NCI-H748 (cell line): ENCODE results near the gene SPATA17.
"Not testable (repeated sequence)": the region's sequence is repeated elsewhere in the genome, so short reads cannot be mapped to it uniquely, and the experiment has no call there.

ENCODE experiments used
- DNase-seq: peaks from one replicate; lab custom pipeline; 2025; ENCODE audit not compliant: unreplicated experiment; lab: John Stamatoyannopoulos, UW

The SPATA17 gene, protein sequence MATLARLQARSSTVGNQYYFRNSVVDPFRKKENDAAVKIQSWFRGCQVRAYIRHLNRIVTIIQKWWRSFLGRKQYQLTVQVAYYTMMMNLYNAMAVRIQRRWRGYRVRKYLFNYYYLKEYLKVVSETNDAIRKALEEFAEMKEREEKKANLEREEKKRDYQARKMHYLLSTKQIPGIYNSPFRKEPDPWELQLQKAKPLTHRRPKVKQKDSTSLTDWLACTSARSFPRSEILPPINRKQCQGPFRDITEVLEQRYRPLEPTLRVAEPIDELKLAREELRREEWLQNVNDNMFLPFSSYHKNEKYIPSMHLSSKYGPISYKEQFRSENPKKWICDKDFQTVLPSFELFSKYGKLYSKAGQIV

DNA sequence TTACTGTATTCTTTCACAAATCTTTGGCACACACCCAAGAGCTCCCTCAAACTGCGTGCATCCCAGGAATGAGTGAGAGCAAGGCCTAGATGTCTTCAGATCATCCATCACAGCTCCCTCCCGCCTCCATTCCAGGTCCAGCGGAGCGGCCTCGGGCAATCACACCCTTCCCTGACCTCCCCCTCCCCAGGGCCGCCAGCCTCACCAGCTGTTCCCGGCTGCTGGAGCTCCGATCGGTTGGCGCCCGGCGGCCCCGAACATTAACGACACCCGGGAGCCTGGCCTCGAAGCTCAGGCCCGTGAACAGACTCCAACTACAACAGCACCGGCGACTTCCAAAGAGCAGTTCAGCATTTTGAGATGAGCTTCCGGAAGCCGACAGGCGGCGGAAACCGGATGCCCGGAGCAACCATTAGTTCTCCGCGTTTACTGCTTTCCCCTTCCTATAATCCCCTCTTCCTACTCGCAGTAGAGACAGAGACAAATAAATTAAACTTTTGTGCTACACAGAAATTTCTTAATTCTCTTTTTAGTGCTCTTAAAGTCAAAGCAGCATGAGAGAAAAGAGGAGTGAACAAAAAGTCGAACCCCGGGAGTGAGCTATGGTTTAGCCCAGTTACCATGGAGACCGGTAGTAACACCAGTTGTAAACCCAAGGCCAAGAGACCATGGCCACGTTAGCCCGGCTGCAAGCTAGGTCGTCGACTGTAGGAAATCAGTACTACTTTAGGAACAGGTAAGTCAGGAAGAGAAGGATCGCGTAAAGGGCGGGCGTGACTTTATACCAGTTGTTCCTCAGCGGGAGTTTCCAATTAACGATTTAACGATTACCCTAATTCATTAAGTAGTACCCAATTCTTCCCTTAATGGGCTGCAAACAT lies at the start of gene SPATA17, which contains the start of gene GPATCH2:
SPATA17 (plus strand) TSS at position 634 of the 881 bp plus-strand sequence; CDS start at position 669, 35 bp downstream.
GPATCH2 (minus strand) TSS at position 380 of the 881 bp plus-strand sequence; CDS start at position 261, 119 bp downstream.
- peak; percentile 85 for DNase-seq

DNA sequence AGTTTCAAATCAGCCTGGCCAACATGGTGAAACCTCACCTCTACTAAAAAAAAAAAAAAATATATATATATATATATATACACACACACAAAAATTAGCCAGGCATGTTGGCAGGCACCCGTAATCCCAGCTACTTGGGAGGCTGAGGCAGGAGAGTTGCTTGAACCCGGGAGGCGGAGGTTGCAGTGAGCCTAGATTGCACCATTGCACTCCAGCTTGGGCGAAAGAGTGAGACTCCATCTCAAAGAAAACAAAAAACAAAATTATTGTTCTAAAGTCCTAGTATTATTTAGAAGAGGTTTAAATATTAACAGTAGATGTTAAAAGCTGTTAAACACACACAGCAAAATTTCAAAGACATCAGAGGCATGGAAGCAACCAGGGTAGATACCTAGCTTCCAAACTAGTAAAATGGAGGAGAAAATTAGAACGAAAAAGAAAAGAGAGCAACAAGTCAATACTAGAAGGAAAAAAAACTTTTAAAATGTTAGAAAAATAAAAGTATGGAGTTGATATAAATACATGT lies 46.8 kb upstream of the SPATA17 start:
- DNase-seq, result not testable (repeated sequence)

DNA sequence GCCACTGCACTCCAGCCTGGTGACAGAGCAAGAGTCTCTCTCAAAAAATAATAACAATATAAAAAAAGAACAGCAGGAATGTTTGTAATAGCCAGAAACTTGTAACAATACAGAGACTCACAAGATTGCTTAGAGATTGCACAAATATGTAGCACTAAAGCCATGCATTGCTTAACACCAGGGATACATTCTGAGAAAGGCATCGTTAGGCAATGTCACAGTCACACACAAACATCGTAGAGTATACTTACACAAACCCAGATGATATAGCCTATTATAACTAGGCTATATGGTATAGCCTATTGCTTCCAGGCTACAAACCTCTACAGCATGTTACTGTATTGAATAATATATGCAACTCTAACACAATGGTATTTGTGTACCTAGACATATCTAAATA lies 45.6 kb upstream of the SPATA17 start:
- no peak for DNase-seq

DNA sequence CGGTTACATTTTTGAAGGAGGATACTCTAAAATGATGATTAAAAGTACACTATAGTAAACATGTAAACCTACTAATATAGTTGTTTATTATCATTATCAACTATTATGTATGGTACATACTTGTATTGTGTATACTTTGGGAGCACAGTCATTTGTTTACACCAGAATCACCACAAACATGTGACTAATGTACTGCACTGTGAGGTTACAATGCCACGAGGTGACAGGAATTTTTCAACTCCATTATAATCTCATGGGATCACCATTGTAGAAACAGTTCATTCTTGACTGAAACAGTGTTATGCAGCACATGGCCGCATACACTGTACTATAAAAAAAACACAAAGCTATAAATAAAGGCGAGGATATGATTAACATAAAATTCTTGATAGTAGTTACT lies 44.6 kb upstream of the SPATA17 start:
- no peak for DNase-seq

DNA sequence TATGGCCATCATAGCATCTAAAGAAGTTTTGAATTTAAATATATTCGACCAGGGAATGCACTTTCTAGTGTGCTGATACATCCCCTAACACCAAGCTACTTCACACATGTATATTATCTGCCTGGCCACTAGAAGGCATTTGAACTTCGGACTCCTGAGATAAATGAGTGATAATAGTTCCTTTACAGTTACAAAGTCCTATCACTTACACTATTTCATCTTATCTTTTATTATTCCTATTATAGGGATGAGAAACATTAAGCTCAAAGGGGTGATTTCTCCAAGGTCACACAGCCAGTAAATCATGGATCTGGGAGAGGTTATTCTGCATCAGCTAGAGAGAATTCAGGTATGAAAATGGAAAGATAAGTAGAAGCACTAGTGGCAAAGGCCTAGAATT lies 40.5 kb upstream of the SPATA17 start:
- DNase-seq, result no peak

DNA sequence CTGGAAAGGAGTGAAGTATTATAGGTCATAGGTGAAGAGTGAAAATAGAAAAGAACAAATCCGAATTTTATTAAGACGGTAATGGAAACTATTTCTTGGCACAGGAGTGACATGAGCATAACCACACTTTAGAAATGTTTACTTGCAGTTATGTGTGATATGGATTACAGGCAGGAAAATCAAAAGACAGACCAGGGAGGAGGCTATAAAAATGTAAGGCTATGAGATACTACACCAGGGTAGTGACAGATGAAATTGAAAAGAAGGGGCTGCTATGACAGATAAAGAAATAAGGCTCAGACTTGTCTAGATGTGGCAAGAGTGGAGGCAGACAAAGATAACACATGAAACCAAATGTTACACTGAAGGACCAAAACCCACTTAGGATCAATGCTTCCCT lies 32.0 kb upstream of the SPATA17 start:
- no peak for DNase-seq

DNA sequence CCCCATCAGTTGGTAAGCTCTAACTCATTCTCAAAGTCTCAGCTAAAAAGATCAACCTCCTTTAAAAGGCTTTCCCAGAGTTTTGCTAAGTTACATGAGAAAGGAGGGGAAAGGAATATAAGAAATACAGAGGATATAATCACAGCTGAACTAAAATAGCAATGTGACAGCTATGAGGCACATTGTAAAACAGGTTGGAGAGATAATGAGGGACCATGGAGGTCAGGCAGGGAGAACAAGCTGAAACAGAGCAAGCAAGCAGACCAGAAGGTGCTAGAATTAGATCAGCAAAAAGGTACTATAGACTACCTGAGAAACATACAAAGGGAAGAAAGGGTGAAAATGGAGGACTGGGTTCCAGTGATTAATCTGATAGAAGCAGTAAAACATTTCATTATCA lies 28.8 kb upstream of the SPATA17 start:
- DNase-seq, result no peak

DNA sequence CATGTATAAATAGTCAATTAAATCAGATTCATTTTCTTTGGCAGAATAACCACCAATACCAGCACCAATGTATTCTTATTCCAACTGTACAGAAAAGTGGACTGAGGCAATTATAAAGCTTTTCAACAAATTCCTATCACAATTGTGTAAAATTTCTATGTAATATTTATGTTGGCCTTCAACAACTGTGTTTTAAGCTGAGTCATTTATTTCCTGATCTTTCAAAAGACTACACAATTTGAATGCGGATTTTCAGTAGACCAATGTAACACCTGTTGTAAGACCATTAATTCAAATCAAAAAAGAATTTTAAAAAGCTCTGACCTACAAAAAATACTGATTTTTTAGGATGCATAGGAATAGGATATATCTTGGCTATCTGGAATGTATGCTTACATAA lies 25.8 kb upstream of the SPATA17 start:
- DNase-seq, result no peak

DNA sequence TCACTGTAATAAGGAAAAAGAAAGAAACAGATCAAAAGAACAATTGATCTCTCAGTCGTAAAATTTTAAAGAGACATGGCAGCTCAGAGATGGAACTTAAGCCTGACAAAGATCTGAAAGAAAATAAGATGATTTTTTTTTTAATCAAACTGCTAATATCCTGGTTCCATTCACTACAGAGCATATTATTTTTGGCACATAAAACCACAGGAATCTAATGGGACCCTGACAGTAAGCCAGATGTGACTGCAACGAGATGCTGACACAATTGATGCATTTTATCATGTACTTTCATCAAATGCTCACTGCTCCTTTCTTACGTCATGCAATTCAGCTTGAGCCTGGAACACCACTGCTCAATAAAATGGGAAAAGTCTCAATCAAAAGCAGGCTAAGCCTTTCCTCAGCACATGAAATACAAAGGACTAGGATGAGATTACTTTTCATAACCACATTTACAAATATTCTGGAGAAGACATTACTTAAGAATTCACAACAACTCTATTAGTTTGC lies 16.9 kb upstream of the SPATA17 start:
- no peak for DNase-seq

DNA sequence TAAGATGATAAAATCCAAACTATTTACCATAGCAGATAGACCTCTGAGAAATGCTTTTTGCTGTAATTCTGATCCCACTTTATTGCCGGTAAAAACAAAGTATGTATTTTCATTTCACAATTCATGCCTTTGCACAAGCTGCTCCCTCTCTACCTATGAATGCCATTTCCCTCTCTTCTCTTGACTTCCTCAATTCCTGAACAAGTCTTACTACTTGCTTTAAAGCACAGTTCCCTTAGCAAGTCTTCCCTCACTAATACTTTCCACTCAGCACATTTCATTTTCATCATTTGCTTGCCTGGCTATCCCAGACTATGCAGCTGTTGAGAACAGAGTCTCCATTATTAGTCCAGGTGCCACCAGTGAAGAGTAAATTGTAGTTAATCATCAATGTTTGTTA lies 14.0 kb upstream of the SPATA17 start:
- peak; percentile 48 for DNase-seq

DNA sequence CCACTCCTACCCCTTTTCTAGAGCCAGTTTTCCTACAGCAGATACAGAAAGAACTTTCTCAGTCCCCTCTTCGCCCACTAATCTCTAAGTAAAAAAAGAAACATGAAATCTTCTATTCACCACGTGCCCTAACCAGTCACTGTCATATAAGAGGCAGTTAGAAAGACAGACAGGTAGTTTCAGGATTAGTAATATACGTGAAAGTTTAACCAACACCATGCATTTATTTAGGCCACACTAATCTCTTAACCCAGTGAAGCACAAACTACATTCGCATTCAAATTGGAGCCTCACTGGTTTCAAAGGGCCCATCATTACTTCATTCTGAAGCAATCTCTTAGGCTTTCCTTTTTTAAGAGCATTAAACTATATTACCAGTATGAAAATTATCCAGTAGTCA lies 10.3 kb upstream of the SPATA17 start:
- no peak for DNase-seq

DNA sequence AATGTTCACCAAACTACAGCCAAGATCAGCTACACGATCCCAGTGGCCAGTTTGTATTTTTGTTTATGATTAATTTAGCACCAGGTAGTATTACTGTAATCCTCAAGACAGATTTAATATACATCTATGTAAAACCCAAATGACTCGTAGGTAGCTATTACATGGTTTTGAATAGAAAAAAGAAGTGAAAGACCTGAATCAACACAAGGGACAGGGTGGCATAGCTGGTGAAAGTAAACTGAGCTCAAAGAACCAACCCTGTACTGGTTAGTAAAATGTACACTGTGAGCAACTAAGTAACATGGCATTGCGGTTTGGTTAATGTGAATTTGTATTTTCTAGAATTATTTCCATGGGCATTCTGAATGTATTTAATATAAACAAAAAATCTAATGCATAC lies 9.1 kb upstream of the SPATA17 start:
- no peak for DNase-seq

DNA sequence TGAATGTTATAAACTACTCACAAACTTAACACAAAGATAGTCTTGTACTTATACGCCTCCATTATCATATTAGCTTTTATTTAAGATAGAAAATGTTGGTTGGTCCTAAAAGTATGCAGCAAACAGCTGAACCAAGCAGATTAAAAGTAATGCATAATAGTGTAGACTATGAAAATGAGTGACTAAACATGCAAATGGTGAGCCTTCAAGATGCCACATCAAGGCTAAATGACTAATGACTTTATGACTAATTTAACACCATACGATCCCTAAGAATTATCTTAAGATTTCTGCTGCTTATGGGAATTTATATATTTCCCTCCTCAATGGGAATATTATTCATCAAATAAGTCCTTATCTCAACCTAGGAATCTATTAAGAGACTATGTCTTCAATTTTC lies 4.8 kb upstream of the SPATA17 start:
- DNase-seq, result no peak

DNA sequence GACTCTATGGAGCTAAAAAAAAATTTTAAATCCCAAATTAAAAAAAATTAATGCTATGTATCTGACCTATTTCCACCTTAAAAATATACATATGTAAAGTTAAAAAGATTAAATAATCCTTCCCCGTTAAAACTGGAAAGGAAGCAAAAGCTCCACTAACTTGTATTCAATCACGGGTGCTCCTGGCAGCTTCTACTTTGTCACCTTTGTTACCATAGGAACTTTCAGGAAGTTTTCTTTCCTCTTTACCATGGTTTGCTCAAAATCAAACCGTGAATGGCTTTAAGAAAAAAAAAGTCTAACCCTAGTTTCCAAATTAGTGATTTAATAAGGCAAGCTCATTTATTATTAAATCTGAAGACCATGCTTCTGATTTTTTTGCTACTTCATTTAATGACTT lies 3.7 kb upstream of the SPATA17 start:
- DNase-seq, result no peak

DNA sequence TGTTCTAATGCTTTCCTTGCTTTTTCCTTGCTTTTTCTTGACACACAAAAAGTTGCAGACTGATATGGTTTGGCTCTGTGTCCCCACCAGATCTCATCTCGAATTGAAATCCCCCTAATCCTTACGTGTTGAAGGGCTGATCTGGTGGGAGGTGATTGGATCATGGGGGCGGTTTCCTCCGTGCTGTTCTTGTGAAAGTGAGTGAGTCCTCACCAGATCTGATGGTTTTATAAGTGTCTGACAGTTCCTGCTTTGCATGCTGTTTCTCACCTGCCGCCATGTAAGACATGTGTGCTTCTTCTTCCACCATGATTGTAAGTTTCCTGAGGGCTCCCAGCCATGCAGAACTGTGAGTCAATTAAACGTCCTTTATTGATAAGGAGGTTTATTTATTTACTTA lies 11.3 kb downstream of the SPATA17 start:
- no peak for DNase-seq

DNA sequence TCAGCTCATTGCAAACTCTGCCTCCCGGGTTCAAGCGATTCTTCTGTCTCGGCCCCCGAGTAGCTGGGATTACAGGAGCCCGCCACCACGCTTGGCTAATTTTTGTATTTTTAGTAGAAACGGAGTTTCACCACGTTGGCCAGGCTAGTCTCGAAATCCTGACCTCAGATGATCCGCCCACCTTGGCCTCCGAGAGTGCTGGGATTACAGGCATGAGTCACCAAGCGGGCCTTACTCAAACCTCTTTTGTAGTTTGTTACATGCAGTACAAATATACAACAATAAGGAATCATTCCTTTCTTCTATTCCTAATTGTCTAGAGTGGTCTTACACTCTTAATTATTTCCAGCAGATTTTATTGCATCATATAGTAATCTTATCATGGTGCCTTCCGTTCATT lies 16.6 kb downstream of the SPATA17 start:
- DNase-seq, result no peak

DNA sequence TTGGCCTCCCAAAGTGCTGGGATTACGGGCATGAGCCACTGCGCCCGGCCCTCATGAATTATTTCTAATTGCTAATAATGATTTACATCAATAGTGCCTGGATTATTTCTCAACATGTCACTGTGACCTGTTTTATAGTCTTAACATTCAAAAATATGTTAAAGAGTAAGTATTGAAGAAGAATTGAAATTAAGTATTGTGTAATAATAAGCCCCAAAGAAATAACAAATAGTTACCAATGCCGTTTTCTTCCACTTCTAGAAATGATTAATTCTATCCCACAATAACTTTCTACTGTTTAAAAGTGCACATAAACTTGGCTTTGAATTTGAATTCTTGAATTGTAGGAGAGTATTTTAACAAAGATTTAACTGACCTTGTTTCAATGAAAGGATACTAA lies 19.5 kb downstream of the SPATA17 start:
- DNase-seq, result no peak

DNA sequence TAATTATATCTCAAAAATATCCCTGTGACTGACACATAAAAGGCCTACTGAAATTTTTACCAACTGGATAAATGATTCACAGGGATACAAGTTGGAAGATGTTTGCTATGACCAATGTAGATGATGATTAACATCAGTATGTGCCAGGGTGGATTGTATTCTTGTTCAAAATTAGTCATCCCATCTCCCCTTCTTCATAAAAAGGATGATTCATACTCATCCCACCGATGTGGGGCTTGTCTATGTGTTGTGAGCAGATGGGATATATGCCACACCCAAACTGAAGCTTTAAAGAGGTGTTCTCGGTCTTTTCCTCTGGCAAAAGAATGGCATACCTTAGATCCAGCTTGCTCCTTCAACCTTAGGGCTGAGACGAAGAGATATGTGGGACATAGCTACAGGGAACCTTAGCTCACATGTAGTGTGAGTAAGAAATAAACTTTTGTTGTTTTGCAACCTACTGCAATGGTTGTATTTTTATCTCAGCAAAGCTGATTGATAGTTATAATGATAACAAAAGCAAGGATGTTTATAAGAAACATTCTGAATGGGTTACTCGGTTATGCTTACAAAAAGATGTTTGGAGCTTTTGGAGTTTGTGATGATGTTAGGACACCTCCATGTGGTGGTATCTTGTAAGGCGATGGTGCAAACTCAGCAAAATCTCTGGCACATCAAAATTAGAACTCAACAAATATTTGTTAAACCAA lies 29.4 kb downstream of the SPATA17 start:
- peak; percentile 12 for DNase-seq

DNA sequence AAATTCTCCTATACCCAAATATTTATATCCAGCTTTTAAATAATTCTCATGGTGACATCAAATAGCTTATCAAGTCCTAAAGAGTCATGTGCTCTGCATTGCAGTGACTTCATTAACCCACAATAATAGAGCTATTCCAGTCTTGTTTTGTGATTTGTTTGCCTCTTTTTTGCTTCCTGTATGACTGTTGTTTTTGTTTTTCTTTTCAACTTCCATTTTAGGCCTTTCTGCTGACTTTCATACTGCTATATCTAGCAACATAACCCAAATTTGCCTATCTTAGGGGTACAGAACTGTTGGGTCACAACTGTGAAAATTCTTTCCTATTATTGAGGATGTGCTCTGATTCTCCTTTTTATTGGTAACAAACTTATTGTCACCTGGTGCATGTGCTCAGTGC lies 30.3 kb downstream of the SPATA17 start:
- DNase-seq, result no peak

DNA sequence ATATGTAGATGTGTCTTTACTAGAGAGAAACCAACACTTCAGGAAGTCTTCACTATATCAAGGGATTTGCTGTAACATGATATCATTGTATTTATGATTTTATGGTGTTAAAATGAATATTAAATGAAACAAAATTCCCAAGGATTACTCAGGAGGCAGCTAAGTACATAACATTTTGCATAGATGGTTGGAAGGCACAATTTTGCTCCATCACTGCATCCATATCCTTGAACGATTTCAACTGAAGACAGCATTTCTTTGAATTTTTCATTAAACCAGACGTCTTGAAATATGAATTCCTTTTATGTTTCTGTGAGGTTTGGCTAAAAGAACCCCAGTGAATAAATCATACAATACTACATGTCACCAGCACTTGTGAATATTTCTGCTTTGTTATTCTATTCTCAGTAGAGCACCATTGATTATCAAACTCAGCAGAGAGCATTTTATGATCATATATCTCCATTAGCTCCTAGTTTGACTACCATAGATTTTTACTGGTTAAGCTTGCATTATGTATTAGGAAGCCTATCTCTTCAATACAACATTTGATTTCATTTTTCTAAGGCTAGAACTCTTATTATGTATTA lies 37.3 kb downstream of the SPATA17 start:
- no peak for DNase-seq

DNA sequence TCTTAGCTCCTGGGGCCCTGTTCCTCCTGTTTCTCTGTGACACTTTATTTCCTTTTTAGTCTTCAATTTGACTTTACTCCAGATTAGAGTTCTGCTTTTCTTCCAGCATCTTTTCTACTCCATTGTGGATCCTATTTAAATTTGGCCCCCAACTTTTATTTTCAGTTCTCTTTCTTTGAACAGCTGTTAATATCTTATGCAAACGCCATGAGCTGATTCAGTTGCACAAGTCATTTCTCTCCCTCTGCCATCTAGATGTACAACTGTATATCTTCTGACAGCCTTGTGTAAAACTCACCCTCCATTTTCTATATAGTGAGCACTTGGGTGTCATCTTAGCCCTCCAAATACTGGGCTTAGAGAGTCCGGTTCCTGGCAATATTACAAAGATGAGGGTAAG lies 42.2 kb downstream of the SPATA17 start:
- no peak for DNase-seq
